ENCODE data around the gene CELF4. TPM values are rescaled to one million over a fixed set of nuclear protein-coding genes. Genes with fewer than 3 reads are reported as not detected.

CELF4 gene
- total RNA-seq, 1 experiment from 2014 or later = 0.40 TPM

DNA sequence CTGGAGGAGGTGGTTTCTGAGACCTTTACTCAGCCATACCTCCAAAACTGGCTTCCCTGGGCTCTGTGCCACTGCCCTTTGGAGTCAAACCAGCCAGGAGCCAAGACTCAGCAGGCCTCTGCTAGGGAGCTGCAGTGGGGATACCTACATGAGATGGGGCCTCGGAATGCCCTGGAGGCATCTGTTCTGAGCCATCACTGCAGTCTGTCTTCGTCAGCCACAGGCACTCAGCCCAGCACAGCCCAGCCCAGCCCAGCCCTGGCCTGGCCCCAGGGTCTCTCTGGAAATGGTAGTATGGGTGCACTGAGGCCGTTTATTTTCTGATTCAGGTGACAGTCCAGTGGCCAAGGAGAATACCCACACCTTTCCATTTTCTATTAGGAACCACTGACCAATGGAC lies 209.8 kb downstream of the CELF4 start:
- Histone ChIP-seq H3K4me2 (ENCODE audit: low read length) (no peak overlapping the region), H3F3A (ENCODE audit: low read length, unreplicated experiment) (no peaks in the 10 kb centered on the region), H4K20me1 (ENCODE audit: low read length) (no peaks in the 10 kb centered on the region), H3K4me1 (ENCODE audit: insufficient read depth, low read length) (no peaks in the 10 kb centered on the region), H3K27me3 (ENCODE audit: low read length) (no peaks in the 10 kb centered on the region), H3K27ac (ENCODE audit: low read length) (no peak overlapping the region), H3K79me2 (ENCODE audit: low read length) (no peaks in the 10 kb centered on the region), H3K4me3 (ENCODE audit: low read length) (no peak overlapping the region), H3K9me2 (replicated peaks; ENCODE audit: low read length) (no peaks in the 10 kb centered on the region), H2AFZ (ENCODE audit: low read length) (no peak overlapping the region), H3K36me3 (ENCODE audit: low read depth, low read length) (no peaks in the 10 kb centered on the region), H3K9me3 (ENCODE audit: low read length) (no peaks in the 10 kb centered on the region), H3K9ac (ENCODE audit: low read length) (no peak overlapping the region)
- no peak for DNase-seq
- ATAC-seq = no peak
- intact Hi-C loops (cut with micrococcal nuclease) = no loop called here
- BruUV-seq (replicated peaks) = no TSS peak
- ChIA-PET POLR2A (ENCODE audit: unreplicated experiment) (no interaction called here), CTCF (no interaction called here)
- TF ChIP-seq EZH2phosphoT487 (IDR thresholded peaks at IDR 0.05; ENCODE audit: borderline replicate concordance, low read length) = no peak
- TF ChIP-seq, protein P1, sequence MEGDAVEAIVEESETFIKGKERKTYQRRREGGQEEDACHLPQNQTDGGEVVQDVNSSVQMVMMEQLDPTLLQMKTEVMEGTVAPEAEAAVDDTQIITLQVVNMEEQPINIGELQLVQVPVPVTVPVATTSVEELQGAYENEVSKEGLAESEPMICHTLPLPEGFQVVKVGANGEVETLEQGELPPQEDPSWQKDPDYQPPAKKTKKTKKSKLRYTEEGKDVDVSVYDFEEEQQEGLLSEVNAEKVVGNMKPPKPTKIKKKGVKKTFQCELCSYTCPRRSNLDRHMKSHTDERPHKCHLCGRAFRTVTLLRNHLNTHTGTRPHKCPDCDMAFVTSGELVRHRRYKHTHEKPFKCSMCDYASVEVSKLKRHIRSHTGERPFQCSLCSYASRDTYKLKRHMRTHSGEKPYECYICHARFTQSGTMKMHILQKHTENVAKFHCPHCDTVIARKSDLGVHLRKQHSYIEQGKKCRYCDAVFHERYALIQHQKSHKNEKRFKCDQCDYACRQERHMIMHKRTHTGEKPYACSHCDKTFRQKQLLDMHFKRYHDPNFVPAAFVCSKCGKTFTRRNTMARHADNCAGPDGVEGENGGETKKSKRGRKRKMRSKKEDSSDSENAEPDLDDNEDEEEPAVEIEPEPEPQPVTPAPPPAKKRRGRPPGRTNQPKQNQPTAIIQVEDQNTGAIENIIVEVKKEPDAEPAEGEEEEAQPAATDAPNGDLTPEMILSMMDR (conservative IDR thresholded peaks at IDR 0.05; ENCODE audit: low read depth, low read length) = no peak
- no peak for TF ChIP-seq EZH2 (IDR thresholded peaks at IDR 0.05; ENCODE audit: low read length, unreplicated experiment)

DNA sequence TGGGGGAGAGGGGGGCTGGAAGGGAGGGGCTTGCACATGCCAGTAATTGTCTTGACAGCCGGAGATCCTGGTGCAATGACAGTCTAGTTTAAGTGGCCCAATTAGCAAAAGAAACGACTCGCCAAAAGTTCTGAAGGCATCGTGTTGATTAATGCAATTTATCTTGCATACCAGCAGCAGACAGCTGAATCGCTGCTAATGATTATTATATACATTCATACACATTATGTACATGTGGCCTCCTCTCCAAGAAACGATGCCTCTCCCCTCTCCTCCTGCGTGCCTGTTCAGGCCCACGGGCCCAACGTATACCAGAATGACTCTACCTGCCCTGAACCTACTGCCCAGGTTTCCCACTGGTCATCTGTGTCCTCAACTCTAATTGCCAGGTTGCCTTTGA lies 214.5 kb downstream of the CELF4 start:
- Histone ChIP-seq H4K20me1 (ENCODE audit: low read length) (no peaks in the 10 kb centered on the region), H3K9ac (ENCODE audit: low read length) (no peak overlapping the region), H3F3A (ENCODE audit: low read length, unreplicated experiment) (no peaks in the 10 kb centered on the region), H3K4me3 (ENCODE audit: low read length) (no peak overlapping the region), H3K27me3 (ENCODE audit: low read length) (no peaks in the 10 kb centered on the region), H3K27ac (ENCODE audit: low read length) (no peak overlapping the region), H3K4me2 (ENCODE audit: low read length) (no peak overlapping the region), H3K79me2 (ENCODE audit: low read length) (no peaks in the 10 kb centered on the region), H3K36me3 (ENCODE audit: low read depth, low read length) (no peaks in the 10 kb centered on the region), H3K9me3 (ENCODE audit: low read length) (no peaks in the 10 kb centered on the region), H3K9me2 (replicated peaks; ENCODE audit: low read length) (no peaks in the 10 kb centered on the region), H3K4me1 (ENCODE audit: insufficient read depth, low read length) (no peaks in the 10 kb centered on the region), H2AFZ (ENCODE audit: low read length) (no peak overlapping the region)
- ChIA-PET CTCF (no interaction called here), POLR2A (ENCODE audit: unreplicated experiment) (no interaction called here)
- DNase-seq (no peak), ATAC-seq (no peak)
- intact Hi-C loops (cut with micrococcal nuclease) = no loop called here
- BruUV-seq (replicated peaks) = no TSS peak
- TF ChIP-seq EZH2phosphoT487 (IDR thresholded peaks at IDR 0.05; ENCODE audit: borderline replicate concordance, low read length) = no peak
- TF ChIP-seq, protein P1 (conservative IDR thresholded peaks at IDR 0.05; ENCODE audit: low read depth, low read length) = no peak

DNA sequence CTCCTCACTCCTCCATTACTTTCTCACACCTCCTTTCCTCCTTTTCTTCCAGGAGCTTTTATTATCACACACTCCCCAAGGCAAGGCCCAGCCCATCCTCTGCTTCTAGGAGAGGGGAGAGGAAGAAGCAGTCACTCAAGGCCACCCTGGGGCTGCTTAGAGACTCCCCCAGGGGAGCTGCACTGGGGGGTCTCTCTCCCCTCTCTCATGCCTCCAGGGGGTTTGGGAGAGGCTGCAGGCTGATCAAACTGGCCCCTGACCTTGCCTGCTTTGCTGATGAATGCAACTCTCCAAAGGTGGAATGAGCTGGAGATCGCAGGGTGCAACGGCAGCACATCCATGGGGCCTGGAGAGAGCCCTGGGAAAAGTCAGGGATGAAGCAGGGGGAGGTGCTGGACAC lies 216.9 kb downstream of the CELF4 start:
- ATAC-seq (no peak), DNase-seq (no peak)
- no peak overlapping the region for H2AFZ ChIP-seq (ENCODE audit: low read length)
- H3K9ac ChIP-seq (ENCODE audit: low read length) = no peak overlapping the region
- H3K4me1 ChIP-seq (ENCODE audit: insufficient read depth, low read length) = no peaks in the 10 kb centered on the region
- no peaks in the 10 kb centered on the region for H3F3A ChIP-seq (ENCODE audit: low read length, unreplicated experiment)
- no peaks in the 10 kb centered on the region for H3K9me2 ChIP-seq (replicated peaks; ENCODE audit: low read length)
- H3K4me3 ChIP-seq (ENCODE audit: low read length) = no peak overlapping the region
- ChIA-PET CTCF (no interaction called here), POLR2A (ENCODE audit: unreplicated experiment) (no interaction called here)
- H3K36me3 ChIP-seq (ENCODE audit: low read depth, low read length) = no peaks in the 10 kb centered on the region
- TF ChIP-seq, protein P1 (conservative IDR thresholded peaks at IDR 0.05; ENCODE audit: low read depth, low read length) = no peak
- TF ChIP-seq EZH2phosphoT487 (IDR thresholded peaks at IDR 0.05; ENCODE audit: borderline replicate concordance, low read length) (no peak), EZH2 (IDR thresholded peaks at IDR 0.05; ENCODE audit: low read length, unreplicated experiment) (no peak)
- H3K9me3 ChIP-seq (ENCODE audit: low read length) = no peaks in the 10 kb centered on the region
- H3K27me3 ChIP-seq (ENCODE audit: low read length) = no peaks in the 10 kb centered on the region
- intact Hi-C loops (cut with micrococcal nuclease) = no loop called here
- no peaks in the 10 kb centered on the region for H4K20me1 ChIP-seq (ENCODE audit: low read length)
- H3K4me2 ChIP-seq (ENCODE audit: low read length) = no peak overlapping the region
- BruUV-seq (replicated peaks) = no TSS peak
- no peaks in the 10 kb centered on the region for H3K79me2 ChIP-seq (ENCODE audit: low read length)
- H3K27ac ChIP-seq (ENCODE audit: low read length) = no peak overlapping the region

All from PC-3 (cell line).